CD4-positive, alpha-beta memory T cell (primary cell): ENCODE data around the gene NLN. TPM values are rescaled to one million over a fixed set of nuclear protein-coding genes. Genes with fewer than 3 reads are reported as not detected.

ENCODE experiments used
- CTCF ChIA-PET: fragments of 350-600 bp; sonication (Branson Sonifier 250); formaldehyde crosslinking; loops from one replicate; lab custom pipeline; 2021; ENCODE audit warnings: inconsistent platforms; ENCODE audit not compliant: partially characterized antibody; lab: Charles Lee
- POLR2A ChIA-PET: fragments of 350-600 bp; sonication (Branson Sonifier 250); formaldehyde crosslinking; loops from one replicate; lab custom pipeline; 2021; ENCODE audit not compliant: partially characterized antibody; lab: Charles Lee
- DNase-seq, 5 donors: peaks; one replicate each; pipeline versions ENCODE4 v3.0.0 to v3.0.0-alpha.2; 2020 to 2022; ENCODE audit warnings: mixed read lengths in 1 of 5
- H3K27ac ChIP-seq: one replicate; pipeline ENCODE4 v1.7.0; 2013; ENCODE audit warnings: low read depth, low read length
- H3K27me3 ChIP-seq: 2 replicates; pipeline ENCODE4 v1.7.0; 2013; ENCODE audit warnings: mild to moderate bottlenecking, low read length, moderate library complexity; ENCODE audit not compliant: insufficient read depth
- H3K36me3 ChIP-seq: 2 replicates; pipeline ENCODE4 v1.7.0; 2013; ENCODE audit warnings: mild to moderate bottlenecking, low read length, moderate library complexity; ENCODE audit not compliant: insufficient read depth
- H3K4me1 ChIP-seq: 2 replicates; pipeline ENCODE4 v1.7.0; 2013; ENCODE audit warnings: mild to moderate bottlenecking, low read length, moderate library complexity; ENCODE audit not compliant: insufficient read depth
- H3K4me3 ChIP-seq, 2 donors: one replicate each; pipeline ENCODE4 v1.7.0; 2013; ENCODE audit warnings: low read length in 2 of 2, mild to moderate bottlenecking in 1 of 2
- H3K9me3 ChIP-seq, 2 donors: one replicate each; pipeline ENCODE4 v1.7.0; 2013; ENCODE audit warnings: low read length in 2 of 2, control low read depth in 1 of 2; ENCODE audit not compliant: control insufficient read depth in 1 of 2
- H3K27ac Mint-ChIP-seq, 7 donors: one replicate each; pipeline ENCODE4 v1.8.0; 2020 to 2021; ENCODE audit warnings: mixed read lengths in 7 of 7, mild to moderate bottlenecking in 6 of 7, inconsistent platforms in 3 of 7, moderate library complexity in 3 of 7
- H3K27me3 Mint-ChIP-seq, 2 donors: one replicate each; pipeline ENCODE4 v1.8.0; 2020 to 2021; ENCODE audit warnings: mixed read lengths in 2 of 2
- H3K36me3 Mint-ChIP-seq, 2 donors: one replicate each; pipeline ENCODE4 v1.8.0; 2020 to 2021; ENCODE audit warnings: mixed read lengths in 2 of 2, inconsistent platforms in 1 of 2, mild to moderate bottlenecking in 1 of 2
- H3K4me1 Mint-ChIP-seq, 4 donors: one replicate each; pipeline ENCODE4 v1.8.0; 2020 to 2021; ENCODE audit warnings: mixed read lengths in 4 of 4, mild to moderate bottlenecking in 1 of 4
- H3K4me3 Mint-ChIP-seq, 8 donors: one replicate each; pipeline ENCODE4 v1.8.0; 2020 to 2021; ENCODE audit warnings: mixed read lengths in 8 of 8, mild to moderate bottlenecking in 7 of 8, moderate library complexity in 6 of 8, inconsistent platforms in 3 of 8
- H3K9me3 Mint-ChIP-seq, 8 donors: one replicate each; pipeline ENCODE4 v1.8.0; 2020 to 2021; ENCODE audit warnings: mixed read lengths in 8 of 8, mild to moderate bottlenecking in 5 of 8, inconsistent platforms in 3 of 8, moderate library complexity in 1 of 8
- intact Hi-C: fragments of 100-400 bp; cut with micrococcal nuclease; formaldehyde crosslinking; loops from one replicate; pipeline ENCODE4 v1.15.1; 2023
- polyA plus RNA-seq, 2 donors: library from polyadenylated mRNA; unstranded; fragments of 300-500 nt; fragmentation: Illumina TruSeq; gene quantifications; one replicate each; pipeline ENCODE4 v1.2.3, GENCODE V29; 2021
- total RNA-seq, 2 experiments: library from RNA; stranded (reverse); gene quantifications; one replicate each; pipeline ENCODE4 v1.2.3, GENCODE V29; 2021

The NLN gene
- total and polyA plus RNA-seq, 4 experiments from 2014 or later: 2.3 to 3.5 (median 2.6) TPM

DNA sequence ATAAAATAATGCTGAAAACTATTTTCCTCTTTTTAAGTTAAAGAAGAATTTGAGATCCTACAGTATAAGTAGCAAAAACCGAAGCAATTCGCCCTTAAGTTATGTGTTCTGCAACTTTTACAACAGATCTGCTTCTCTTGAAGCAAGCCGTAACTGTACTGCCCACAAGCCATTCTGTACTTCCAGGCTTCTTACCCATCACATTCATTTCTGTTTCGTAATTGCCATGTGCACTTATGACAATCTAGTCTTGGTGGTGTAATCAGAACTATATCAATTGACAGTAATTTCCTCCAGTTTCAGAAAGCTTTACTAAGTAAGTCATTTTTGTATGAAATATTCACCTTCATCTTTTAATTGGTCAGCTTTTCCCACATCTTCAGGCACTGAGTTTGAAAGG lies 13.9 kb upstream of the NLN start:
- Histone ChIP-seq H3K9me3 (no peaks in the 10 kb centered on the region), H3K27me3 (no peaks in the 10 kb centered on the region), H3K4me3 (no peak overlapping the region), H3K36me3 (peaks cover 36% of the 10 kb centered on the region), H3K4me1 (peaks cover 6% of the 10 kb centered on the region), H3K27ac (no peak overlapping the region)
- Mint-ChIP-seq H3K4me1 (peaks cover 9 to 24% (median 17%) of the 10 kb centered on the region in 4 donors), H3K36me3 (peaks cover 38 to 58% of the 10 kb centered on the region in 2 donors), H3K9me3 (no peaks in the 10 kb centered on the region), H3K27me3 (no peaks in the 10 kb centered on the region), H3K4me3 (no peak overlapping the region), H3K27ac (peak overlapping the region in 1 of 7 donors; percentile 31)
- no peak for DNase-seq
- CTCF ChIA-PET: interaction anchor here (1.3 kb wide), 1 partner anchor 13 kb away, joined by 4 read pairs; the partner anchor contains the start of genes NLN and SGTB
- POLR2A ChIA-PET: interaction anchor here (0.6 to 1.1 kb wide), 3 partner anchors 10 to 16 kb away, joined by 3 to 5 read pairs (median 4); no protein-coding TSS in a partner anchor
- intact Hi-C loops: loop anchor here (5.0 kb wide), 1 partner anchor 36 kb away; no protein-coding TSS in a partner anchor

GRCh38 chr5:65718576-65719310 lies 3.3 kb upstream of the NLN start:
- Histone ChIP-seq H3K27me3 (no peaks in the 10 kb centered on the region), H3K4me3 (peak overlapping the region in 1 of 2 donors; percentile 10), H3K4me1 (peaks cover 76% of the 10 kb centered on the region), H3K36me3 (peaks cover 9% of the 10 kb centered on the region), H3K27ac (peak overlapping the region; percentile 91), H3K9me3 (no peaks in the 10 kb centered on the region)
- POLR2A ChIA-PET: interaction anchor here (0.6 to 4.0 kb wide), 3 partner anchors 10 to 156 kb away, joined by 3 to 43 read pairs (median 4); partner anchors contain the start of genes CENPK and PPWD1
- intact Hi-C loops: loop anchor here (2.0 kb wide), 2 partner anchors 208 to 426 kb away; partner anchors contain the start of genes ERBIN and SREK1
- no peak for DNase-seq
- H3K4me1 Mint-ChIP-seq: peaks cover 9 to 32% (median 20%) of the 10 kb centered on the region in 4 donors
- peaks cover 0 to 1% (median 0%) of the 10 kb centered on the region in 8 donors for H3K9me3 Mint-ChIP-seq
- H3K27ac Mint-ChIP-seq: no peak overlapping the region
- H3K27me3 Mint-ChIP-seq: no peaks in the 10 kb centered on the region
- peak overlapping the region in 5 of 8 donors; percentile 90 to 96 (median 91) for H3K4me3 Mint-ChIP-seq
- peaks cover 14 to 28% of the 10 kb centered on the region in 2 donors for H3K36me3 Mint-ChIP-seq
- CTCF ChIA-PET: no interaction called here

- no peaks in the 10 kb centered on the region for H3K27me3 Mint-ChIP-seq
- peak overlapping the region in 2 of 7 donors; percentile 88 to 92 for H3K27ac Mint-ChIP-seq
- no peaks in the 10 kb centered on the region for H3K9me3 ChIP-seq
- CTCF ChIA-PET: interaction anchor here (1.0 to 1.2 kb wide), 2 partner anchors 8 to 13 kb away, joined by 4 read pairs; no protein-coding TSS in a partner anchor
- DNase-seq: peak in 4 of 5 donors; percentile 12 to 39 (median 19)
- H3K36me3 ChIP-seq: peaks cover 4% of the 10 kb centered on the region
- H3K4me1 Mint-ChIP-seq: peaks cover 9 to 22% (median 14%) of the 10 kb centered on the region in 4 donors
- peak overlapping the region in 5 of 8 donors; percentile 90 to 96 (median 91) for H3K4me3 Mint-ChIP-seq
- H3K9me3 Mint-ChIP-seq: no peaks in the 10 kb centered on the region
- H3K4me3 ChIP-seq: peak overlapping the region; percentile 53 to 64
- intact Hi-C loops: loop anchor here (5.0 kb wide), 1 partner anchor 34 kb away; no protein-coding TSS in a partner anchor
- peak overlapping the region; percentile 91 for H3K27ac ChIP-seq
- H3K36me3 Mint-ChIP-seq: peaks cover 0 to 12% of the 10 kb centered on the region in 2 donors
- no peaks in the 10 kb centered on the region for H3K27me3 ChIP-seq
- POLR2A ChIA-PET: interaction anchor here (1.0 to 4.4 kb wide), 14 partner anchors 9 to 1486 kb away, joined by 3 to 52 read pairs (median 6); partner anchors contain the start of genes CENPK, ERBIN, PPWD1 and SREK1
- H3K4me1 ChIP-seq: peaks cover 54% of the 10 kb centered on the region
These were observed 820 bp upstream of the NLN start for GRCh38 chr5:65721050-65721719.

DNA sequence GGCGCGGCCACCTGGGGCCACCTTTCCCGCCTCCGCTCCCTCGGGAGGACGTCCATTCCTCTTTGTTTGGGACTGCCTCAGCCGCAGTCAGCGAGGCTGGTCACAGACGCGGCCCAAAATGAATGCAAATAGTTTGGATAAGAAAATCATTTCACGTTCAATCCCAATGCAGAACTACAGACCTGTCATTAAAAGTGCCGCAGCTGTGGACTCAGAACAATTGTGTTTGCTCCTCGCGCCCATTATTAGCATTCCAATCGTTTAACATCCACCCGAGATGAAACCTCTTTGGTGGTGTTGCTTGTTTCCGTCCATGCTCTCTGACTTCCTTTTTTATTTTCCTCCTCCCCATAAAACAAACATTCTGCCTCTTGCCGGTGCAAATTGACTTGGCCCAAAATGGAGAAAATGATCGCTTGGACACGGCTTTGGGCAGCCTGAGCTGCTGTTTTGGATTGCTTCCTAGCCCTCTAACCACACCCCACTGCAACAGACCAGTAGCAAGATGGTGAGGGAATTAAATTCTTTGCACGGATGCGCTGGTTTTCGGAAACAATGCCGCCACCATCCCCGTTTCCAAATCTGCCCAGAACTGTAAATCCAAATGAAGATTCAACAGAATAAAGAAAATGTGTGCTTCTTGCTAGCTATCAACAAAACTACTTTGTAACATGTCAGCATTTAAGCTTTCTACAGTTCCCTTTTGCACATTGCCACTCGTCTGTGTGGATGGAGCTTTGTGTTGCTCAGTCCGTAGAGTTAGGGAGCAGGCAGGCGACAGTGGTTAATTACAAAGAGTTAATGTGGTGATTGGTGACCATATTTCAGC lies 784 bp downstream of the NLN start:
- H3K27ac ChIP-seq: peak overlapping the region; percentile 91
- POLR2A ChIA-PET: interaction anchor here (0.6 to 4.4 kb wide), 8 partner anchors 14 to 422 kb away, joined by 3 to 52 read pairs (median 10); partner anchors contain the start of genes CENPK, ERBIN, PPWD1 and SREK1
- CTCF ChIA-PET: no interaction called here
- Mint-ChIP-seq H3K36me3 (peaks cover 0 to 12% of the 10 kb centered on the region in 2 donors), H3K4me1 (peaks cover 9 to 22% (median 14%) of the 10 kb centered on the region in 4 donors), H3K4me3 (peak overlapping the region; percentile 88 to 98 (median 92)), H3K27ac (peak overlapping the region in 6 of 7 donors; percentile 75 to 93 (median 88)), H3K27me3 (no peaks in the 10 kb centered on the region), H3K9me3 (no peaks in the 10 kb centered on the region)
- intact Hi-C loops: loop anchor here (1.0 to 5.0 kb wide), 3 partner anchors 35 to 160 kb away; partner anchors contain the start of genes CENPK, PPWD1 and TRIM23
- DNase-seq: peak in 3 of 5 donors; percentile 6 to 11 (median 11)
- H3K36me3 ChIP-seq: no peaks in the 10 kb centered on the region
- peak overlapping the region; percentile 57 to 64 for H3K4me3 ChIP-seq
- no peaks in the 10 kb centered on the region for H3K9me3 ChIP-seq
- H3K4me1 ChIP-seq: peaks cover 38% of the 10 kb centered on the region
- no peaks in the 10 kb centered on the region for H3K27me3 ChIP-seq

GRCh38 chr5:65727491-65728156 lies 5.6 kb downstream of the NLN start:
- intact Hi-C loops: no loop called here
- Mint-ChIP-seq H3K27ac (no peak overlapping the region), H3K9me3 (no peaks in the 10 kb centered on the region), H3K27me3 (no peaks in the 10 kb centered on the region), H3K4me3 (no peak overlapping the region), H3K36me3 (peaks cover 2 to 4% of the 10 kb centered on the region in 2 donors), H3K4me1 (peaks cover 7 to 8% (median 7%) of the 10 kb centered on the region in 4 donors)
- POLR2A ChIA-PET: no interaction called here
- Histone ChIP-seq H3K4me1 (peaks cover 4% of the 10 kb centered on the region), H3K27ac (no peak overlapping the region), H3K27me3 (no peaks in the 10 kb centered on the region), H3K9me3 (no peaks in the 10 kb centered on the region), H3K4me3 (no peak overlapping the region), H3K36me3 (no peaks in the 10 kb centered on the region)
- CTCF ChIA-PET: interaction anchor here (1.2 kb wide), 1 partner anchor 23 kb away, joined by 3 read pairs; no protein-coding TSS in a partner anchor
- DNase-seq: no peak

GRCh38 chr5:65728218-65728617 lies 6.2 kb downstream of the NLN start:
- no peak for DNase-seq
- POLR2A ChIA-PET: no interaction called here
- no peak overlapping the region for H3K4me3 Mint-ChIP-seq
- H3K4me1 Mint-ChIP-seq: peaks cover under 1 to 2% (median under 1%) of the 10 kb centered on the region in 4 donors
- H3K27me3 Mint-ChIP-seq: no peaks in the 10 kb centered on the region
- H3K9me3 Mint-ChIP-seq: no peaks in the 10 kb centered on the region
- Histone ChIP-seq H3K27ac (no peak overlapping the region), H3K27me3 (no peaks in the 10 kb centered on the region), H3K36me3 (no peaks in the 10 kb centered on the region), H3K4me1 (no peaks in the 10 kb centered on the region), H3K9me3 (no peaks in the 10 kb centered on the region), H3K4me3 (no peak overlapping the region)
- CTCF ChIA-PET: interaction anchor here (1.2 kb wide), 1 partner anchor 24 kb away, joined by 3 read pairs; no protein-coding TSS in a partner anchor
- H3K27ac Mint-ChIP-seq: no peak overlapping the region
- intact Hi-C loops: no loop called here
- peaks cover 0 to 4% of the 10 kb centered on the region in 2 donors for H3K36me3 Mint-ChIP-seq
